Measurements from ENCODE around the gene ST6GAL1.
"Not testable (repeated sequence)": the region's sequence is repeated elsewhere in the genome, so short reads cannot be mapped to it uniquely, and the experiment has no call there.

Gene ST6GAL1

DNA sequence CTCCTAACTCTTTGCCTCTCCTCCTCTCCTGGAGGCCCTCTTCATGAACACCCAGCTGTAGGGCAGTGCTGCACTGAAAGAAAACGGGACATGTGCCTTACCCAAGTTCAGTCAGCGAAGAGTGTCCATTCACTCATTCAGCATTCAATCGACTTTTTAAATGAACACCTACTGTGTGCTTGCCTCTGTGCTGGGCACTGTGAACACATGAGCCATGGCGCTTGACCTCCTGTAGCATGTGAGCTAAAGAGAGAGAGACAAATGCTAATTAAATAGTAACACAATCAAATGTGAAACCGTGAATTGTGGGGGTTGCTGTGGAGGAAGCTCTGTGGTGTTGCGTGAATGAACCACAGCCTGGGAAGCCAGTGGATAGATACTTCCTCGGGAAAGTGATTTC lies 43.4 kb downstream of the ST6GAL1 start:
- no peak for DNase-seq

DNA sequence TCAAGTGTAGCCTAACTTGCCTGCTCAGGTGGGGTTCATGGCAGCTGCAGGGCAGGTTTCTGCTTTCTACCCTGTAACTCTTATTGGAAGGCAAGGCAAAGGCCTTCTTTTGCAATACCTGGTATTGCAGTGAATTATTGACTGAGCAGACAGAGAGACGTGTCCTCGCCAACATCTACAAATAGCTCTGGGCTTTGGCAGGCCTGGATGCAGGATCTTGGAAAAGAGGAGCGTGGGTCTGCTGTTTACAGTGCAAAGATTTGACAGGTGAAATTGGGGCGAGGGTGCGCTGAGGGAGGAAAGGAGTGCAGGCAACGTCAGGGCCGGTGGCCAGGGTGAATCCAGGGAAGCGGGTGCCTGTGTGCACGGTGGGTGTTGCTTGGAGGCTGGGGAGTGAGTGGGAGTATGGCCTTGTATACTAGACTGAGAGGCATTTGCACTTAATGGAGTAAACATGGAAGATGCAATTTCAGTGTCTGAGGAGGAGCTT lies 44.5 kb downstream of the ST6GAL1 start:
- no peak for DNase-seq

DNA sequence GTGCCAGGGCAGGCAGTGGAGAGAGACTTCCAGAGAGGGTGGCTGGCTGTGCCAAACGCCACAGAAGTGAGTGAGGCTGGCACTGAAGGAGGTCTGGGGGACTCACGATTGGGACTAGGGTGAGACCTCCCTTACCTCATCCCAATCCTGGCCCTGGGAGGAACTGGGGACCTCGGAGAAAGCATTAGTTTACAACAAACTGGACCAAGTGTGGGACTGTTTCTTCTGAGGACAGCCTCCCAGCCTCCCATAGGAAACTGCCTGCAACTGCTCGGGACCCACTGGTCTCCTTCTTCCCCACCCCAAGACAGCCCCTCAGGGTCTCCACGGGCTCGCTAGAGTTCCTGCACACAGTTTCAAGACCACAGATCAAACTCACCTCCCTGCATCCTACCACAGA lies 45.4 kb downstream of the ST6GAL1 start:
- no peak for DNase-seq

- DNase-seq: no peak
Observed at GRCh38 chr3:186976837-186977750, 46.8 kb downstream of the ST6GAL1 start.

DNA sequence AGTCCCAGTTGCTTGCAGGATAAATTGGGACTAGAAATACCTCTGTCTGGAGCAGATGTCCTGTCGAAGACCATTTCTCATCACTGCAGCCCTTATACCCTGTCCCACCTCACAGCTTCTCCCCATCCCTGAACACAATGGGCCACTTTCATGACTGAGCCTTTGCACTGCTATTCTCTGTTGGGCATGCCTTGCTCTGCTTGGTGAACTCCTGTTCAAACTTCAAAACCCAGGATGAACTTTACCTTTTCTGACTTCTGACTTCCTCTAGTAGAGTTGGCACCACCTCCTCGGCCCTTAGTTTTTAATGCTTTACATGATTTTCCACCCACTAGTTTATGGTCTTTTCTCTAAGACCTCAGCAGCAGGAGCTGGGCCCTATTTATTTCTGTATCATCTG lies 48.4 kb downstream of the ST6GAL1 start:
- no peak for DNase-seq

DNA sequence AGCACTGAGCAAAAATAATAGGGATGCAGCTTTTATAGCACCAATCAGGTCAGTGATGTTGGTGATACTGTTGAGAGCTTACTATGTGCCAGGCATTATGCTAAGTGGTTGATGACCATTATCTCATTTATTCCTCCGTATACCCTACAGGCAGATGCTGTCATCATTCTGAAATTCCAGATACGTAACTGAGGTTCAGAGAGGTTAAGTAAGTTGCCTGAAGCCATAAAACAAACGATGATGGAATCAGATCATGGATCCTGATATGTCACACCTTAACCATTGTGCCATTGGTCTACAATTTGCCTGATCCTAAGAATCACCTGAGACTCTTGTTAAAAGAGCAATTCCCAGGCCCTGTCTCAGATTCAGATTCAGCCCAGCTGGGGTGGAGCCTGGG lies 49.5 kb downstream of the ST6GAL1 start:
- no peak for DNase-seq

DNA sequence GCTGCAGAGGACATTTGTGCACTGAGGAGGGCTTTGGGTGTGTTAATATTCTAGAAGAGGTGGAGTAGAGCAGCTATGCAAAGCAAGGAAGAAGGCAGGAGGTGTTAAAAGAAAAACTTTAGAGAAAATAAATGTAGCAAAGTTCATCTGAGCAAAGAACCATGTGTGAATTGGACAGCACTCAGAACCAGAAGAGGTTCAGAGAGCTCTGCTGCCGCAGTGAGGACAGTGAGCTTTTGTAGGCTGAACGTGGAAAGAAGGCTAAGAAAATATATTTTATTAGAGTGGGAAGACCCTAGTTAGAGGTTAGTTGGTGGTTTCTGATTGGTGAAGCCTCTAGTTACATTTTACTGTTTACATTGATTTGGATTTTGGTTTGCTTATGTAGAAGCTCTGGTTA lies 50.7 kb downstream of the ST6GAL1 start:
- no peak for DNase-seq

- no peak for DNase-seq
Observed at GRCh38 chr3:186983659-186984058, 53.3 kb downstream of the ST6GAL1 start.

DNA sequence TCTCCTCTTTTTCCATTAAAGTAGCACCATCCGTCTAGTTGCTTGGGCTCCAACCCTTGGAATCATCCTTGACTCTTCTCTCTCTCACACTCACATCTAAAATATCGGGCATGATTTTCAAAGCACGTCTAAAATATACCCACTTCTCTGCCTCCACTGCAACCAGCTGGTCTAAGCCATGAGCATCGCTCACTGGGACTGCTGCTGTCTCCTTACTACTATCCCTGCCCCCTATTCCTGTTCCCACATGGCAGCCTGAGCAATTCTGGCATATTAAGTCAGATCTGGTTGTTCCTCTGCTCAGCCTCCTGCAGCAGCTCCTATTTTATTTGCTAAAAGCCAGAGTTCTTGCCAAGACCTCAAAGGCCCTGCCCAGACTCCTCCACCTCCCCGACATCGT lies 53.7 kb downstream of the ST6GAL1 start:
- no peak for DNase-seq

GRCh38 chr3:186985661-186986364 lies 55.5 kb downstream of the ST6GAL1 start:
- no peak for DNase-seq

DNA sequence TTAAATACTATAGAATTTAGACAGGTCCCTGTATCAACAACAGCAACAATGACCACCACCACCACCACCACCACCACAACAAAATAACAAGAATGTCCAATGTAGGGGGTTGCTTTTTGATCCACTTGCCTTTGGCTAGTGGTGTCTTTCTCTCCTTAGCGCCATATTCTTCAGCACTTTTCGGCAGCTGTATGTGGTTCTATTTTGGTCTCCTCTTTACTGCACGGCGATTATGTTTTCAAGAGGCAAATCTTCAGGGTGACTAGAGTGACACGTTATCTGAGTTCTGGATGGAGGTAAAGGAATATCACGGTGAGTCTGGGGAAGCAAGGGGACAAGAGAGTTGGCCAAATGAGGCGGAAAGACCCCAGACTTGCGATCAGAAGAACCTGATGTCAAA lies 56.1 kb downstream of the ST6GAL1 start:
- DNase-seq: no peak

DNA sequence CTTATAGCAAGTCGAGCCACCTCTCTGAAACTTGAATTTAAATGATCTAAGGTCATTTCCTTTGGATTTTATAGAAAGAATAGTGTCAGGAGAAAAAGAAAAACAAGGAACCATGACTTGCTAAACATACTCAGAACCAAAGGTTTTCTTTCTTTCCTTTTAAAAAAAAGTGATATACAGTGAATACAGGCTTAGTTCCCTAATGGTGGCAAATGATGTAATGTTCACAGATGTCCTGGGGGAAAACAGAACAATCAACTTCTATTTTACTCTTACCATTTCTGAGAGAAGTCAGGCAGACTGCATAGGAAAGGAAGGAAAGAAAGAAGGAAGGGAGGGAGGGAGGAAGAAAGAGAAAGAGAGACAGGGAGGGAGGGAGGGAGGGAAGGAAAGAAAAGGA lies 56.5 kb downstream of the ST6GAL1 start:
- no peak for DNase-seq

DNA sequence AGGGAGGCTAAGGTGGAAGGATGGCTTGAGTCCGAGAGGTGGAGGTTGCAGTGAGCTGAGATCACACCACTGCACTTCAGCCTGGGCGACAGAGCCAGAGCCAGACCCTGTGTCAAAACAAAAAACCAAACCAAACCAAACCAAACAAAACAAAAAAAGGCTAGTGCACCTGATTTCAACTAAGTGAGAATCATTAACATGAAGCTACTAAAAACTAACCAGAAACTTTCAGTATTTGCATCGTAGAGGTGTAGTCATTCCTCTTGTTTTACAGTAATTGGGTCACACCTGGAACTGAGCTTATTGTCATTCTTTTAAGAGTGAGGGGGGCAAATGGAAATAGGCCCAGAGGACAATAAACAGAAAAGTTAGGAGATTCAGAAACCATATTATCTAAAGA lies 58.5 kb downstream of the ST6GAL1 start:
- DNase-seq: no peak

GRCh38 chr3:186989429-186989828 lies 59.1 kb downstream of the ST6GAL1 start:
- DNase-seq: no peak

GRCh38 chr3:186990277-186990676 lies 60.0 kb downstream of the ST6GAL1 start:
- no peak for DNase-seq

GRCh38 chr3:186990878-186991308 lies 60.6 kb downstream of the ST6GAL1 start:
- DNase-seq: no peak

GRCh38 chr3:186991470-186991869 lies 61.1 kb downstream of the ST6GAL1 start:
- no peak for DNase-seq

DNA sequence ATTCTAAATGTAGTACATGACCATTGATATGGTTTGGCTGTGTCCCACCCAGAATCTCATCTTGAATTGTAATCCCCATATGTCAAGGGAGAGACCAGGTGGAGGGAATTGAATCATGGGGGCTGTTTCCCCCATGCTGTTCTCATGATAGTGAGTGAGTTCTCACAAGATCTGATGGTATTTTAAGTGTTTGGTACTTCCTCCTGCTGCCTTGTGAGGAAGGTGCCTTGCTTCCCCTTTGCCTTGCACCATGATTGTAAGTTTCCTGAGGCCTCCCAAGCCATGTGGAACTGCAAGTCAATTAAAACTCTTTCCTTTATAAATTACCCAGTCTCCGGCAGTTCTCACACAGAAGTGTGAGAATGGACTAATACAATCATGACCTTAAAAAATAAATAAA lies 61.8 kb downstream of the ST6GAL1 start:
- DNase-seq: not testable (repeated sequence)

DNA sequence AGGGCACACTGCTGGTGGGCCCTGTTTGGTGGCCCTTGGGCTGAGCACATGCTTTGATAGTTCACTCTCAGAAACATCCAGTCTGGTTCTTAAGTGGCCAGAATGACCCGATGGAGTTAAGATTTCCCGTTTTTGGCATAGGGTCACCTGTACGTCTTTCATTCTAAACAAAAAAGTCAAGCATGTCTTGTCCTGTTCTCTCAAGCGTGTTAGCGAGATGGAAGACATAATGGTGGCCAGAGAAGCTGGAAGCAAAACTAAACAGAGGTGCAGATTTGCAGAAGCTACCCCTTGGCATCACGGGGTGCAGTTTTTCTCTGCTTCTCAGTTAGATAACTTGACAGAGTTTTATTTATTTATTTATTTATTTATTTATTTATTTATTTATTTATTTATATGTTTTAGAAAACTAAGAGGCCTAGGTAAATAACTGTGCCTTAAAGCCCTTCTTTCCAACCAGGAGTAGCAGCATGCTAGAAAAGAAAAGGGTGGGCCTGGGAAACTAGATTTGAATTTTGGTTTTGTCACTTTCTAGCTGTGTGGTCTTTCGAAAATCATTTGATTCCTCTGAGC lies 63.0 kb downstream of the ST6GAL1 start:
- no peak for DNase-seq

DNA sequence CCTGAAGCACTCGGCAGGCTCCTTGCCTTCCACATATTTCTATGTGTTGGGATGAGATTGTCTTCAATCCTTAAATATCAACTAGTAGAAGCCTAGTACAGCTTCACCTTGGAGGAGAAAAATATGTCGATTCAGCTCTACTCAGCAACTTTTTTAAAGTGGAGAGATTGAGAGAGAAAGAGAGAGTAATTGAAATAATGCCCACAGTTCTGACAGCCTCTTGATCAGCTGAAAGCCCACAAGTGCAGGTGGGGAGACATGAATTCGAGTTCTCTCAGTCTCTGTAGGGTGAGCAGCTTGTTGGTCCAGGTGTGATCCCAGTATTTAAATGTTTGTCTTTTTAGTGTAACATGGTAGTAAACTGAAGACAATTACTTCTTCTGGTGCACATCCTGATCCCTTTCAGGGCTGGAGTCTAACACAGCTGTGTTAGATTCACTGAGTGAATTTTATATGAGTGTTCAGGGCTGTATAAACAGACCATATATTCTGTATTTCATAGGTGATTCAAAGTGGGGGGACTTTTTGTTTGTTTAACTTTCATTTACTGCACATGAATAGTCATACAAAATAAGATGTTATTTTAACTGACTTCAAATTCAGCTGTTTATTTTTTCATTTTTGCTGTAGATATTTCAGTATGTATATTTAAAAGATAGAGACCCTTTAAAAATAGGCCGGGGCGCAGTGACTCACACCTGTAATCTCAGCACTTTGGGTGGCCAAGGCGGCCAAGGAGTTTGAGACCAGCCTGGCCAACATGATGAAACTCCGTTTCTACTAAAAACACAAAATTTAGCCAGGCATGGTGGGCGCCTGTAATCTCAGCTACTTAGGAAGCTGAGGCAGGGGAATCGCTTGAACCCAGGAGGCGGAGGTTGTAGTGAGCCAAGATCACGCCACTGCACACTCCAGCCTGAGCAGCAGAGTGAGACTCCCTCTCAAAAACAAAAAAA lies 64.0 kb downstream of the ST6GAL1 start:
- DNase-seq: no peak

- DNase-seq: no peak
Observed at GRCh38 chr3:186996356-186996755, 66.0 kb downstream of the ST6GAL1 start.

- no peak for DNase-seq
Observed at GRCh38 chr3:186997061-186997460, 66.7 kb downstream of the ST6GAL1 start.

All from NCI-H1436 treated with DMSO at 0.1 percent for 48 hours (cell line).